Ascending aorta (tissue), 2 donors: ENCODE data around the gene LRRC46. TPM values are rescaled to one million over a fixed set of nuclear protein-coding genes. Genes with fewer than 3 reads are reported as not detected.

Experiments
- DNase-seq, 2 donors: peaks; one replicate each; pipeline ENCODE4 v3.0.0-alpha.2; 2019; ENCODE audit warnings: low spot score in 2 of 2
- H3K27ac ChIP-seq, 2 donors: fragments of 200-600 bp; sonication (generic); one replicate each; pipeline ENCODE4 v1.5.1; 2016 to 2017; ENCODE audit warnings: mild to moderate bottlenecking in 1 of 2
- H3K27me3 ChIP-seq: fragments of 200-600 bp; sonication (generic); one replicate; pipeline ENCODE4 v1.5.1; 2017
- H3K36me3 ChIP-seq, 2 donors: fragments of 200-600 bp; sonication (generic); one replicate each; pipeline ENCODE4 v1.5.1; 2016
- H3K4me1 ChIP-seq, 2 donors: fragments of 200-600 bp; sonication (generic); one replicate each; pipeline ENCODE4 v1.5.1; 2016 to 2017; ENCODE audit warnings: mild to moderate bottlenecking in 1 of 2
- H3K4me3 ChIP-seq, 2 donors: fragments of 200-600 bp; sonication (generic); one replicate each; pipeline ENCODE4 v1.5.1; 2016 to 2017; ENCODE audit warnings: mild to moderate bottlenecking in 1 of 2
- H3K9me3 ChIP-seq, 2 donors: fragments of 200-600 bp; sonication (generic); one replicate each; pipeline ENCODE4 v1.5.1; 2016
- CTCF ChIP-seq, 3 experiments: fragments of 200-600 bp in 2 of 3; fragments of 450-650 bp in 1 of 3; sonication (generic) in 2 of 3; IDR thresholded peaks; one replicate each; pipeline ENCODE4 v1.5.1; 2016 to 2019; ENCODE audit warnings: antibody characterized with exemption in 3 of 3, mild to moderate bottlenecking in 1 of 3, moderate library complexity in 1 of 3
- intact Hi-C: fragments of 100-400 bp; cut with DNase I; formaldehyde crosslinking; loops from one replicate; pipeline ENCODE4 v1.15.1; 2023
- total RNA-seq: library from RNA; depleted of rRNA; stranded (reverse); fragments of >200 nt; gene quantifications from one replicate; pipeline ENCODE4 v1.1.0, GENCODE V29; 2016

LRRC46 gene
- total RNA-seq, 1 donor from 2014 or later = not detected

- TF ChIP-seq CTCF (IDR thresholded peaks at IDR 0.05) = no peak
- Histone ChIP-seq H3K27ac (peak overlapping the region; percentile 13 to 35), H3K9me3 (no peaks in the 10 kb centered on the region), H3K36me3 (peaks cover 3 to 20% of the 10 kb centered on the region in 2 donors), H3K27me3 (peaks cover 2% of the 10 kb centered on the region), H3K4me3 (peak overlapping the region; percentile 64 to 83), H3K4me1 (peaks cover 5 to 6% of the 10 kb centered on the region in 2 donors)
- no peak for DNase-seq
- intact Hi-C loops = loop anchor here (1.0 to 10.0 kb wide), 6 partner anchors 49 to 293 kb away; partner anchors contain the start of genes CBX1, PNPO and SNX11
These were observed 10.2 kb downstream of the LRRC46 start for GRCh38 chr17:47841488-47842291.

- no peak overlapping the region for H3K4me3 ChIP-seq
- no peaks in the 10 kb centered on the region for H3K9me3 ChIP-seq
- TF ChIP-seq CTCF (IDR thresholded peaks at IDR 0.05) = no peak
- intact Hi-C loops = loop anchor here (5.0 to 10.0 kb wide), 4 partner anchors 99 to 291 kb away; partner anchors contain the start of genes CBX1, PNPO and SNX11
- no peak overlapping the region for H3K27ac ChIP-seq
- peaks cover 0 to 6% of the 10 kb centered on the region in 2 donors for H3K36me3 ChIP-seq
- peaks cover 11% of the 10 kb centered on the region for H3K27me3 ChIP-seq
- DNase-seq = no peak
- peaks cover 6 to 9% of the 10 kb centered on the region in 2 donors for H3K4me1 ChIP-seq
These were observed 11.9 kb downstream of the LRRC46 start for GRCh38 chr17:47843391-47843730.

GRCh38 chr17:47844227-47844626 is 12.8 kb downstream of the LRRC46 start:
- Histone ChIP-seq H3K4me3 (no peak overlapping the region), H3K27me3 (peaks cover 11% of the 10 kb centered on the region), H3K36me3 (no peaks in the 10 kb centered on the region), H3K4me1 (peaks cover 6 to 9% of the 10 kb centered on the region in 2 donors), H3K9me3 (no peaks in the 10 kb centered on the region), H3K27ac (no peak overlapping the region)
- no peak for DNase-seq
- no peak for TF ChIP-seq CTCF (IDR thresholded peaks at IDR 0.05)
- intact Hi-C loops = loop anchor here (5.0 to 10.0 kb wide), 4 partner anchors 98 to 291 kb away; partner anchors contain the start of genes CBX1, PNPO and SNX11

- Histone ChIP-seq H3K4me3 (no peak overlapping the region), H3K9me3 (no peaks in the 10 kb centered on the region), H3K4me1 (peaks cover 6 to 9% of the 10 kb centered on the region in 2 donors), H3K36me3 (no peaks in the 10 kb centered on the region), H3K27ac (no peak overlapping the region), H3K27me3 (peaks cover 11% of the 10 kb centered on the region)
- no peak for DNase-seq
- intact Hi-C loops = loop anchor here (5.0 to 10.0 kb wide), 4 partner anchors 97 to 290 kb away; partner anchors contain the start of genes CBX1, PNPO and SNX11
- peak in 1 of 3 experiments; percentile 5 for TF ChIP-seq CTCF (IDR thresholded peaks at IDR 0.05)
These were observed 13.6 kb downstream of the LRRC46 start for GRCh38 chr17:47844814-47845715.

GRCh38 chr17:47845716-47846075 is 14.2 kb downstream of the LRRC46 start:
- no peak overlapping the region for H3K4me3 ChIP-seq
- no peak for TF ChIP-seq CTCF (IDR thresholded peaks at IDR 0.05)
- no peaks in the 10 kb centered on the region for H3K36me3 ChIP-seq
- intact Hi-C loops = loop anchor here (10.0 kb wide), 2 partner anchors 259 to 289 kb away; partner anchors contain the start of genes CBX1 and SNX11
- H3K9me3 ChIP-seq = no peaks in the 10 kb centered on the region
- DNase-seq = no peak
- H3K4me1 ChIP-seq = peaks cover 4 to 6% of the 10 kb centered on the region in 2 donors
- H3K27me3 ChIP-seq = peaks cover 13% of the 10 kb centered on the region
- no peak overlapping the region for H3K27ac ChIP-seq
